Measurements from ENCODE around the gene ATE1.
A peak's percentile ranks its signal among the peaks of the same experiment; 100 is the strongest.

Gene ATE1

DNA sequence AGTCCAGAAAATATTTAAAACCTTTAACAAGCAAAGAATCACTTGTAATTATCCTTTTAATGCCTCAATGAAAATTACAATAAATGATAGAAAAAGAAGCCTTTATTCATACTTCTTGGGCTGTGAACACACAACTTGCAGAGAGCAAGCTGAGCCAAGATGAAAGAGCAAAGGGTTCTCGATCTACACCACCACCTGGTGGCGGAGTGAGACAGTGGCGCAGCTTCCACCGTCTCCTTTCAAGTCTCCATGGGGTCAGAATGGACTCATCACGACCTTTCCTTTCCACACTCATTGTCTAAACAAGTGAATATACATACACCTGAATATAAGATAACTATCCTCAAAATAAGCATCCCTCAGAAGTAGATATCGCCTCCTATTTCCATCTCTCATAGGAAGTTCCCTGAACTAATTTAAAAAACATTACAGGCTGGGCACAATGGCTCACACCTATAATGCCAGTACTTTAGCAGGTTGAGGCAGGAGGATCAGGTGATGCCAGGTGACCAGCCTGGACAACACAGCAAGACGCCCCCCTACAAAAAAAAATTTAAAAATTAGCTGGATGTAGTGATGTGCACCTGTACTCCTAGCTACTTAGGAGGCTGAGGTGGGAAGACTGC is 40.7 kb downstream of the ATE1 start:
- in situ Hi-C loops (cut with MboI; ENCODE audit: low pct_unique_long_range_greater_than_20kb, low sequenced_read_pairs) = no loop called here

DNA sequence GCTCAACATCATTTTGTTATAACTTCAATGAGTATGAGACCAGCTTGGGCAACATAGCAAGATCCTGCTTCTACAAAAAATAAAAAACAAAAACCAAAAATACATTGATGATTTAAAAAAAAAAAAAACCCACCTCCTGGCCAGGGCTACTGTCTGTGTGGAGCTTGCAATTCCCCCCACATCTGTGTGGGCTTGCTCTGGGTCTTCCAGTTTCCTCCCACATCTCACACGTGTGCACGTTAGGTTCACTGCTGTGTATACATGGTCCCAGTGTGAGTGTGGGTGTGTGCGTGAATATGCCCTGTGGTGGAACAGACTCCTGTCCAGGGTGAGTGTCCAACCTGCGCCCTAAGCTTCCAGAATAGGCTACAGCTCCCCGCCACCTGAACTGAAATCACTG is 41.6 kb downstream of the ATE1 start:
- no peak for DNase-seq
- in situ Hi-C loops (cut with MboI; ENCODE audit: low pct_unique_long_range_greater_than_20kb, low sequenced_read_pairs) = no loop called here

More for the DNA sequence above, 40.7 kb downstream of the ATE1 start:
- peak; percentile 70 for DNase-seq

DNA sequence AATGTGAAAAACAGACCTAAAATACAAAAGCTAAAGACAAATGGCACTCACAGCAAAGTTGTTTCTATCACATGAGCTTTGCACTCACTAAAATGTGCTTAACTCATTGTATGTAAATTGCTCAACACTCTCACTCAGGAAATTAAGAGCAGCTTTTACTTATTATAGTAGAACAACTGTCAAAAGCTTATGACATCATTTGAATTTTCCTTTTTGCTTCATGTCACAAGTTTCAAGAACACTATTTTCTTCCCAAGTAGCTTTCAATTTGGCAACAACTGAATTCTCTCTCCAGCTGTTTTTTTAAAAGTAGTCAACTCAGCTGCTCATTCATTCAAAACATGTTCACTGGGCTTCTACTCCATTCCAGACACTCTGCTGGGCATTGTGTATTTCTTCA is 46.9 kb downstream of the ATE1 start:
- no peak for DNase-seq
- in situ Hi-C loops (cut with MboI; ENCODE audit: low pct_unique_long_range_greater_than_20kb, low sequenced_read_pairs) = no loop called here

DNA sequence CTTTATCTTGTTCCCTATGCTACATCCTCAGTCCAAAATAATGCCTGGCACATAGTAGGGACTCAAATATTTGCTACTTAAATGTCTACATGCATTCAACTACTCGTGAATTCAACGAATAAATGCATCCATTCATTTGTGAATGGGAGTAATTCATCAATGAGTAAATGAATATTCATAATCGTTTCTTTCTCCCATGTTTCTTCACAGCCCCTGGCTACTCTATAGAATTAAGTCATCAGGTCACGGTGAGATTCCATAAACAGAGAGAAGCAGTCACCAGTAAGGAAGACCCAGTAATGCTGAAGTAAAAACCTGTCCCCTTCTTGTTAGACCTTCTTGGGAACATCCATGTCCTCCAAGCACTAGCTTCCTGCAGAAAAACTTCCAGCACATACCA is 48.4 kb downstream of the ATE1 start:
- no peak for DNase-seq
- in situ Hi-C loops (cut with MboI; ENCODE audit: low pct_unique_long_range_greater_than_20kb, low sequenced_read_pairs) = no loop called here

- in situ Hi-C loops (cut with MboI; ENCODE audit: low pct_unique_long_range_greater_than_20kb, low sequenced_read_pairs) = no loop called here
- DNase-seq = no peak
Measured at GRCh38 chr10:121873236-121873635, 54.6 kb downstream of the ATE1 start.

DNA sequence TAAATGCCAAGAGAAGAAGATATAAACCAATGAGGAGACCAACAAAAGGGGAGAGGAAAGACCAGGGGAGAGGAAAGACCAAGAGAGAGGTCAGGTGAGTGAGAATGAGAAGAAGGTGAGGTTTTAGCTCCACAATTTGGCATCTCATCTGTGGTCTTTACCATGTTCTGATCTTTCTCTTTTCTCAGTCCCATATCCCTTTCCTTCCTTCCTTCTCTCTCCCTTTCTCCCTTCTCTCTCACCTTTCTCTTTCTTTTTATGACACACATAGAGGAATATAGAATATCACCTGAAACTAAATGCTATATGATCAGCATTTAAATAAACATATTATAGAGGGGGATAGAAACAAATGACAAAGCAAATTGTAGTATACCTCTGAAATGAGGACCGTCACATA is 57.4 kb downstream of the ATE1 start:
- DNase-seq = no peak
- in situ Hi-C loops (cut with MboI; ENCODE audit: low pct_unique_long_range_greater_than_20kb, low sequenced_read_pairs) = no loop called here

- in situ Hi-C loops (cut with MboI; ENCODE audit: low pct_unique_long_range_greater_than_20kb, low sequenced_read_pairs) = no loop called here
Measured at GRCh38 chr10:121865554-121865953, 62.3 kb downstream of the ATE1 start.

DNA sequence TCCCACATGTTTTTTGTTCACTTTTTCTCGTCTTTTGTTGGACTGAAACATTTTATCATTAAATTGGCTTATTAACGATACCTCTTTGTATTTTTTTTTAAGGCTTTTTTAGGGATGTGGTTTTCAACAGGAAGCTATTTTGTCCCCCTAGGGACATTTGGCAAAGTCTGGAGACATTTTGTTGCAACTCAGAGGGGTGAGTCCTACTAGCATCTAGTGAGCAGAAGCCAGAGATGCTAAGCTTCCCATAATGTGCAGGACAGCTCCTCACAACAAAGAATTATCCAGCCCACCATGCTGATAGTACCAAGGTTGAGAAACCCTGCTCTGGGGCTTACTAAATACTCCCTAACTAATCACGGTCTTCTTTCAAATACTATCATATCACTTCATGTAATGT is 63.2 kb downstream of the ATE1 start:
- in situ Hi-C loops (cut with MboI; ENCODE audit: low pct_unique_long_range_greater_than_20kb, low sequenced_read_pairs) = no loop called here
- no peak for DNase-seq

More at GRCh38 chr10:121865554-121865953, 62.3 kb downstream of the ATE1 start:
- DNase-seq = no peak

GRCh38 chr10:121864168-121864567 is 63.7 kb downstream of the ATE1 start:
- in situ Hi-C loops (cut with MboI; ENCODE audit: low pct_unique_long_range_greater_than_20kb, low sequenced_read_pairs) = no loop called here

GRCh38 chr10:121862649-121863048 is 65.2 kb downstream of the ATE1 start:
- in situ Hi-C loops (cut with MboI; ENCODE audit: low pct_unique_long_range_greater_than_20kb, low sequenced_read_pairs) = no loop called here
- no peak for DNase-seq

More at GRCh38 chr10:121864168-121864567, 63.7 kb downstream of the ATE1 start:
- DNase-seq = no peak

DNA sequence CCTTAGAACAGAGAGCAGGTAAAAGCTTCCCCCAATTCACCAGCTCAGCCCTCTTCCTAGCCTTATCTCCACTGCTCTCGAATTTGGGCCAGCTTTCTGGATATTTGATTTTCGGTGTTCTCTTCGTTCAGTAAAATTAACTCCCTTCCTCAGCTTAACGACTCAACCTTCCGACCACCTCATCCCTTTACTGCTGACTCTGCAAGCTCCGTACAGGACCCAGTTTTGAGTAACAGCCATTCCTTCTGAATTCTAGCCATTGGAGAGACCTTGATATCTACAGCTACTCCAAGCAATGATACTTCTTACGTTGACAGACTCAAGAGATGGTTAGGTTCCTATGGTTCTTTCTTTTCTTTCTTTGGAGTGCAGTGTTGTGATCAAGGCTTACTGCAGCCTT is 65.8 kb downstream of the ATE1 start:
- DNase-seq = no peak
- in situ Hi-C loops (cut with MboI; ENCODE audit: low pct_unique_long_range_greater_than_20kb, low sequenced_read_pairs) = no loop called here

DNA sequence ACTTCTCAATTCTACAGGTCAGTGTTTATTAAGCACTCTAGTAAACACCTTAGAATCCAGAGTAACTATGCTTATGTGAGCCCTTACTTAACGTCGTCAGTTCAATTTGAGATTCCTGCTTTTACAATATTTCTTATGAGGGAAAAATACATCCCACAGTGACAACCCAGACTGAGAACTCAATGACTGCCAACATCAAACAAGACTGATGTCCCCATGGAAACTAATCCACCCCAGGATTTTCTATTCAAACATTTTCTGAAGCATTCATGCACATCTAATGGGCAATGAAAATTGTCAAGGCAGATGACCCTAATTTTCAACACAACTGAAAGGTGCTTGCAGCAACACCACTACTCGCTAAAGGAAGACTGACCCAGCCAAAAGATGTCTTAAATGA is 67.0 kb downstream of the ATE1 start:
- in situ Hi-C loops (cut with MboI; ENCODE audit: low pct_unique_long_range_greater_than_20kb, low sequenced_read_pairs) = no loop called here
- DNase-seq = no peak

DNA sequence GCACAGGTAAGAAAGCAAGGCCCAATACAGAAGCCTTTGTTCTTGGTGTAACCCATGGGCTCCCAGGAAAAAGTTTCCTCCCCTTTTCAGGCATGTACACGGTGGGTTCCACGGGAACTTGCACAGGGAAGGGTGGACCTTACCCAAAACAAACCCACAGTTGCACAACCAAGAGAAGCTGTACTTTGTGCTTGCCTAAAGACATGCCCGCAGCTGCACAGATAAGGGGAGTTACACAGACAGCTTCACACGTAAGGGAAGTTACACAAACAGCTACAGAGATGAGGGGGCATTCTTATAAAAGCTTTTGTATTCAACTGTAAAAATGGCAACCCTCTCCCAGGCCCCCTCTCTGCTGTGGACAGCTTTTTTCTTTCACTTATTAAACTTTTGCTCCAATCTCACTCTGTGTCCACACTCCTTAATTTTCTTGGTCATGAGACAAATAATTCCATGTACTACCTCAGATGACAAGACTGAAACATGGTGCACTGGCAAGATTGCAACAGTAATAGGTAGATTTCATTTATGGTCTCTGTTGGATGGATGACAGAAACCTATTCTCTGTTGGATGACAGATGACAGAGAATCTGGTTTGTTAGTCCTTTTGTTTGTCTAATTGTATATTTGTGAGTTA is 72.9 kb downstream of the ATE1 start:
- in situ Hi-C loops (cut with MboI; ENCODE audit: low pct_unique_long_range_greater_than_20kb, low sequenced_read_pairs) = no loop called here
- DNase-seq = no peak

- in situ Hi-C loops (cut with MboI; ENCODE audit: low pct_unique_long_range_greater_than_20kb, low sequenced_read_pairs) = no loop called here
Measured at GRCh38 chr10:121853950-121854349, 73.9 kb downstream of the ATE1 start.

GRCh38 chr10:121851786-121852185 is 76.0 kb downstream of the ATE1 start:
- in situ Hi-C loops (cut with MboI; ENCODE audit: low pct_unique_long_range_greater_than_20kb, low sequenced_read_pairs) = no loop called here
- no peak for DNase-seq

More at GRCh38 chr10:121853950-121854349, 73.9 kb downstream of the ATE1 start:
- no peak for DNase-seq

DNA sequence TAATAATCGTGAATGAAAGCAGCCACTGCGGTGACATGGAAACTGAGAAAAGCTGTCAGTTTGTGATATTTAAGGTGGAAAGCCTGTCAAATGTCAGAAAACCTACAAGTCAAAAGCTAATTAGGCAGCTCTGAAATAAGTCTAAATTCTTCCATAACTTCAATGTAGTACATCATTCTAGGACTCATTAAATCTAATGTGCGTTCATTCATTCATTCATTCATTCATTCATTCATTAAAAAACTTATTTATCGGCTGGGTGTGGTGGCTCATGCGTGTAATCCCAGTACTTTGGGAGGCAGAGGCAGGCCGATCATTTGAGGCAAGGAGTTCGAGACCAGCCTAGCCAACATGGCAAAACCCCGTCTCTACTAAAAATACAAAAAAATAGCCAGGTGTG is 79.7 kb downstream of the ATE1 start:
- DNase-seq = no peak
- in situ Hi-C loops (cut with MboI; ENCODE audit: low pct_unique_long_range_greater_than_20kb, low sequenced_read_pairs) = no loop called here

DNA sequence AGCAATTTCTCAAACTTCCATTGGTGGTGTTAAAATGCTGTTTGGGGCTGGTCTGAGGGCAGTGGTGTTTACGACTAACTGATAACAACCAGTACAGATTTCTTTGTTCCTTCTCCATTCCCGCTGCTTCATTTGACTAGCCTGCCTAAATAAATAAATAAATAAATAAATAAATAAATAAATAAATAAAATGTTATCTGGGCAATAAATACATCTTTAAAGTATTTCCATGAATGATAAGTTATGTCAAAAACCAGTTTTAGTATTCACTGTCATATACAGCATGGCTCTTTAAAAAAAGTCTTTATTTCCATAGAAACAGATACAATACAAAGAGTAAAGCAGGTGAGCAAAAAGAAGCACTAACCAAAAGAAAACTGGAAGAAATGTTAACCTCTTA is 81.3 kb downstream of the ATE1 start:
- in situ Hi-C loops (cut with MboI; ENCODE audit: low pct_unique_long_range_greater_than_20kb, low sequenced_read_pairs) = no loop called here

DNA sequence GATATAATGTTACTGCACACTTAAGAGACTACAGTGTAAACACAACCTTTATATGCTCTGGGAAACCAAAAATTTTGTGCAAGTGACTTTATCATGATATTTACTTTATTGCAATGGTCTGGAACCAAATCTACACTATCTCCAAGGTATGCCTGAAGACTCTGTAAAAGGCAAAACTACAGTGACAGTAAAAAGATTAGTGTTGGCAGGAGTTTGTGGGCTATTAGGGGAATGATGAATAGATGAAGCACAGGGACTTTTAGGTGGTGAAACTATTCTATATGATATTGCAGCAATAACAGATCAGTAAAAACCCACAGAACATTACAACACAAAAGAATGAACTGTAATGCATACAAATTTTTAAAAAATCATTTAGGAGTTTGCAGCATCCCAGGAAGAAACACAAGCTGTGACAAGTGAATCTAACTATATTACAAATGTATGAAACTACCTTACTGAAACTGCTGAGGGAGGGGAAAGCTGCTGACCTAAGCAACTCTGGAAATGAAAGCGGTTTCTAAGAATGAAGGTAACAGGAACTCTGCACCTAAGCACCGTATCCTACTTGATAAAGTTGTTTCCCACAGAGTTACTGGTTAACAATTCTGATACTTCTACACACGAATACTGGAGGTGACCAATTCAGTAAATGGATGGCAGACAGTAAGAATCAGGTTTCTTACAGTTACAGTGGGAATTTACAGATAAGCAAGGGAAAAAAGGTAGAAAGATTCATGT is 82.6 kb downstream of the ATE1 start:
- in situ Hi-C loops (cut with MboI; ENCODE audit: low pct_unique_long_range_greater_than_20kb, low sequenced_read_pairs) = no loop called here
- DNase-seq = no peak

More for the DNA sequence above, 81.3 kb downstream of the ATE1 start:
- no peak for DNase-seq

- in situ Hi-C loops (cut with MboI; ENCODE audit: low pct_unique_long_range_greater_than_20kb, low sequenced_read_pairs) = no loop called here
- no peak for DNase-seq
Measured at GRCh38 chr10:121844537-121844936, 83.3 kb downstream of the ATE1 start.

- no peak for DNase-seq
- in situ Hi-C loops (cut with MboI; ENCODE audit: low pct_unique_long_range_greater_than_20kb, low sequenced_read_pairs) = no loop called here
Measured at GRCh38 chr10:121843379-121843778, 84.5 kb downstream of the ATE1 start.

Data from KBM-7 (cell line).